ENCODE results near the gene RNF220. TPM values are rescaled to one million over a fixed set of nuclear protein-coding genes. Genes with fewer than 3 reads are reported as not detected.

The RNF220 gene
- total and polyA plus RNA-seq, 9 of the 15 experiments (the other 6 are each of a cell fraction or from before 2014, with no cell fraction given): 5.1 to 117 (median 66.9) TPM

DNA sequence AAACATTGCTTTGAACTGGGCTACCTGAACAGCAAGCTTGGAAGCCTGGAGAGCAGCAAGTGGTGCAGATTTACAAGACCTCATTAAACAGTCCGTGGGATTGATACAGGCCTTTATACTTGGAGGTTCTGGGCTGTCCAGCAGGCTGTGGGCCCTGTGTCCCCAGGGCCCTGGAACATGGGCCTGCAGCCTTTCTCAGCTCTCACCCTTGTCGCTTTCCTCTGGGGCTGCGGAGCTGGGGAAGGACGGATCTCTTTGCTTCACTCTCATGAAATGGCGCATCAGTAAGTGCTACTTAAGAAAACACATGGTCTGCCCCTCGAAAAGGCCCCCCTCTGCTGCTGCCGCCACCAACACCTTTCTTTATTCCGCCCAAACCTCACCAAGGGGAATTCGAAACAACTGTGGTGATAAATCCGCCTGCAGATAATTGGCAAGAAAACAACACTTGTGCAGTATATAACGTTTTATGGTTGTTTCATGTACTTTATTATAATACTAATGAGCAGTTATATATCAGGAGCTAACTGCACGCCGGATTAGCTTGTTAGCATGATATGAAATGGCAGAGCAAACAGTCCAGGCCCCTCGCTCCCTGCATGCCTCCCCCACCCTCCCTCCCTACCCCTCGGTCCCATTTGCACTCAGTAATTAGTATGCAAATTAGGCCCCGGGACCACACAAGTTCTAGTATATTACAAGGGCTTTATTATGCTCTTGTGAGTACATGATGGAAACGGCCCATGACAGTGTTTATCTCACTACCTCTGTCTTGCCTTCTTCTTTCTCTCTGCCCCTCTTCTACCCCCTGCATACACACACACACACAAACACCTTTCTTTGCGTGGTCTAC lies 131.5 kb downstream of the RNF220 start:
- ATAC-seq: no peak
- Histone ChIP-seq H3K4me3 (no peak overlapping the region), H3K27ac (ENCODE audit: extremely low read depth, low read depth, low read length) (no peak overlapping the region), H3K9me3 (replicated peaks; ENCODE audit: control insufficient read depth, insufficient read depth, low read depth, low read length) (no peaks in the 10 kb centered on the region), H3K27me3 (ENCODE audit: control insufficient read depth in 2 of 2, insufficient read depth in 2 of 2, low read length in 2 of 2) (peaks cover 9 to 16% of the 10 kb centered on the region in 2 experiments), H2AFZ (ENCODE audit: low read depth, low read length) (no peak overlapping the region), H3K9me1 (ENCODE audit: control insufficient read depth, insufficient read depth, low read length) (no peaks in the 10 kb centered on the region), H3K36me3 (ENCODE audit: control insufficient read depth, insufficient read depth, low read length) (no peaks in the 10 kb centered on the region), H4K20me1 (replicated peaks; ENCODE audit: control insufficient read depth, insufficient read depth, low read length) (no peaks in the 10 kb centered on the region), H3K9ac (ENCODE audit: insufficient read depth in 1 of 2, low read depth in 2 of 2, low read length in 2 of 2) (no peak overlapping the region), H3K4me1 (replicated peaks in 1 of 2; ENCODE audit: control insufficient read depth in 2 of 2, insufficient read depth in 2 of 2, low read length in 2 of 2) (peaks cover 9 to 20% of the 10 kb centered on the region in 2 experiments; a peak in 4 of 5 replicates), H3K79me2 (ENCODE audit: control insufficient read depth, insufficient read depth, low read length) (no peaks in the 10 kb centered on the region), H3K4me2 (ENCODE audit: insufficient read depth, low read length) (no peak overlapping the region)
- no peak for FAIRE-seq
- 49% methylated on average over 17 of the region's 18 CpGs for WGBS (ENCODE audit: insufficient coverage, low coverage, missing lambda C conversion rate)
- no peak for DNase-seq (ENCODE audit: extremely low read depth in 1 of 4, low spot score in 3 of 4)
- intact Hi-C loops (cut with micrococcal nuclease) (no loop called here), in situ Hi-C loops (cut with MboI) (no loop called here)
- no peak for TF ChIP-seq FOXJ2 (tag; IDR thresholded peaks at IDR 0.05)
- TF ChIP-seq ZKSCAN8 (CRISPR knock-in tag; IDR thresholded peaks at IDR 0.05): no peak
- no peak for TF ChIP-seq MYC (IDR thresholded peaks at IDR 0.05; ENCODE audit: low read depth, low read length)
- TF ChIP-seq MYC (CRISPR knock-in tag; IDR thresholded peaks at IDR 0.05; ENCODE audit: borderline replicate concordance, low read depth): no peak
- no peak for TF ChIP-seq POLR3G (IDR thresholded peaks at IDR 0.05; ENCODE audit: extremely low read depth, insufficient read length, insufficient replicate concordance)
- TF ChIP-seq KLF16 (IDR thresholded peaks at IDR 0.05): no peak
- no peak for TF ChIP-seq BRF1 (IDR thresholded peaks at IDR 0.05; ENCODE audit: borderline replicate concordance, extremely low read depth, insufficient read length)
- TF ChIP-seq ZNF444 (CRISPR knock-in tag; IDR thresholded peaks at IDR 0.05): no peak
- TF ChIP-seq, protein P1, sequence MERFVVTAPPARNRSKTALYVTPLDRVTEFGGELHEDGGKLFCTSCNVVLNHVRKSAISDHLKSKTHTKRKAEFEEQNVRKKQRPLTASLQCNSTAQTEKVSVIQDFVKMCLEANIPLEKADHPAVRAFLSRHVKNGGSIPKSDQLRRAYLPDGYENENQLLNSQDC (CRISPR knock-in tag; IDR thresholded peaks at IDR 0.05): no peak
- ChIA-PET POLR2A (interaction anchor here (0.7 to 0.8 kb wide), 2 partner anchors 10 to 22 kb away, joined by 3 to 4 read pairs; no protein-coding TSS in a partner anchor), CTCF (ENCODE audit: low intra/inter-chr PET ratio) (no interaction called here)
- no TSS peak for BruUV-seq (replicated peaks)

Data from K562 (cell line).